ENCODE results near the gene CPNE8.

CPNE8 gene

GRCh38 chr12:38883629-38884134 lies 21.7 kb downstream of the CPNE8 start:
- no peak overlapping the region for H2AK5ac ChIP-seq (ENCODE audit: low read depth, low read length)
- H3K4me1 ChIP-seq (ENCODE audit: control insufficient read depth in 2 of 2, insufficient read depth in 1 of 2, low read depth in 1 of 2, low read length in 2 of 2), result no peaks in the 10 kb centered on the region
- H4K8ac ChIP-seq (ENCODE audit: low read depth, low read length), result no peak overlapping the region
- H3K9ac ChIP-seq (ENCODE audit: low read depth, low read length, poor library complexity), result no peak overlapping the region
- DNase-seq (ENCODE audit: low spot score), result no peak
- no peak overlapping the region for H4K91ac ChIP-seq (ENCODE audit: low read depth, low read length, poor library complexity)
- H2BK5ac ChIP-seq (ENCODE audit: low read length), result no peak overlapping the region
- peaks cover 2% of the 10 kb centered on the region for H3K79me1 ChIP-seq (ENCODE audit: low read depth, low read length)
- no peaks in the 10 kb centered on the region for H3K9me3 ChIP-seq (replicated peaks in 1 of 2; ENCODE audit: control insufficient read depth in 2 of 2, insufficient read depth in 1 of 2, low read depth in 1 of 2, low read length in 2 of 2)
- H3K4ac ChIP-seq (ENCODE audit: low read length), result no peak overlapping the region
- no peak overlapping the region for H2AFZ ChIP-seq (ENCODE audit: low read length)
- H3K27me3 ChIP-seq (ENCODE audit: control insufficient read depth in 3 of 3, insufficient read depth in 3 of 3, low read depth in 1 of 3, low read length in 3 of 3), result no peaks in the 10 kb centered on the region
- H2BK15ac ChIP-seq (ENCODE audit: low read length), result no peak overlapping the region
- no CpG with 5 or more reads among the region's 3 CpGs for WGBS, 2 donors (ENCODE audit: extremely low coverage in 2 of 2, insufficient read length in 2 of 2, insufficient replicate concordance in 1 of 2)
- peaks cover 0 to 2% of the 10 kb centered on the region in 2 donors for H3K36me3 ChIP-seq (replicated peaks in 1 of 2; ENCODE audit: control insufficient read depth in 2 of 2, insufficient read depth in 2 of 2, low read length in 2 of 2)
- H3K23ac ChIP-seq (ENCODE audit: low read depth, low read length, poor library complexity), result no peak overlapping the region
- no peak overlapping the region for H3K4me2 ChIP-seq (ENCODE audit: insufficient read depth, low read length, poor library complexity, severe bottlenecking)
- no peak overlapping the region for H3K27ac ChIP-seq (replicated peaks; ENCODE audit: low read length)
- no peak overlapping the region for H3K14ac ChIP-seq (ENCODE audit: low read length)
- H3K18ac ChIP-seq (ENCODE audit: low read length), result no peak overlapping the region
- no peak overlapping the region for H3K4me3 ChIP-seq (ENCODE audit: low read length in 2 of 2)
- no peak overlapping the region for H2BK12ac ChIP-seq (ENCODE audit: low read length)
- H2BK120ac ChIP-seq (ENCODE audit: low read depth, low read length), result no peak overlapping the region

GRCh38 chr12:38880288-38880687 lies 25.1 kb downstream of the CPNE8 start:
- no peak overlapping the region for H3K4me2 ChIP-seq (ENCODE audit: insufficient read depth, low read length, poor library complexity, severe bottlenecking)
- H2BK12ac ChIP-seq (ENCODE audit: low read length), result no peak overlapping the region
- H2AFZ ChIP-seq (ENCODE audit: low read length), result no peak overlapping the region
- no peak overlapping the region for H2BK120ac ChIP-seq (ENCODE audit: low read depth, low read length)
- H3K23ac ChIP-seq (ENCODE audit: low read depth, low read length, poor library complexity), result no peak overlapping the region
- H2AK5ac ChIP-seq (ENCODE audit: low read depth, low read length), result no peak overlapping the region
- H3K79me1 ChIP-seq (ENCODE audit: low read depth, low read length), result peaks cover 2% of the 10 kb centered on the region
- no peak overlapping the region for H3K9ac ChIP-seq (ENCODE audit: low read depth, low read length, poor library complexity)
- no peak overlapping the region for H3K18ac ChIP-seq (ENCODE audit: low read length)
- no peak for DNase-seq (ENCODE audit: low spot score)
- H2BK5ac ChIP-seq (ENCODE audit: low read length), result no peak overlapping the region
- H3K4me1 ChIP-seq (ENCODE audit: control insufficient read depth in 2 of 2, insufficient read depth in 1 of 2, low read depth in 1 of 2, low read length in 2 of 2), result no peaks in the 10 kb centered on the region
- H4K91ac ChIP-seq (ENCODE audit: low read depth, low read length, poor library complexity), result no peak overlapping the region
- no peak overlapping the region for H2BK15ac ChIP-seq (ENCODE audit: low read length)
- peaks cover 0 to 2% of the 10 kb centered on the region in 2 donors for H3K36me3 ChIP-seq (replicated peaks in 1 of 2; ENCODE audit: control insufficient read depth in 2 of 2, insufficient read depth in 2 of 2, low read length in 2 of 2)
- H3K27ac ChIP-seq (replicated peaks; ENCODE audit: low read length), result no peak overlapping the region
- H3K27me3 ChIP-seq (ENCODE audit: control insufficient read depth in 3 of 3, insufficient read depth in 3 of 3, low read depth in 1 of 3, low read length in 3 of 3), result no peaks in the 10 kb centered on the region
- no peaks in the 10 kb centered on the region for H3K9me3 ChIP-seq (replicated peaks in 1 of 2; ENCODE audit: control insufficient read depth in 2 of 2, insufficient read depth in 1 of 2, low read depth in 1 of 2, low read length in 2 of 2)
- H3K4me3 ChIP-seq (ENCODE audit: low read length in 2 of 2), result no peak overlapping the region
- H4K8ac ChIP-seq (ENCODE audit: low read depth, low read length), result no peak overlapping the region
- H3K14ac ChIP-seq (ENCODE audit: low read length), result no peak overlapping the region
- no CpG with 5 or more reads among the region's 3 CpGs for whole genome bisulfite sequencing, 2 donors (ENCODE audit: extremely low coverage in 2 of 2, insufficient read length in 2 of 2, insufficient replicate concordance in 1 of 2)
- H3K4ac ChIP-seq (ENCODE audit: low read length), result no peak overlapping the region

- H4K8ac ChIP-seq (ENCODE audit: low read depth, low read length), result no peak overlapping the region
Observed at GRCh38 chr12:38878986-38879385, 26.4 kb downstream of the CPNE8 start.

DNA sequence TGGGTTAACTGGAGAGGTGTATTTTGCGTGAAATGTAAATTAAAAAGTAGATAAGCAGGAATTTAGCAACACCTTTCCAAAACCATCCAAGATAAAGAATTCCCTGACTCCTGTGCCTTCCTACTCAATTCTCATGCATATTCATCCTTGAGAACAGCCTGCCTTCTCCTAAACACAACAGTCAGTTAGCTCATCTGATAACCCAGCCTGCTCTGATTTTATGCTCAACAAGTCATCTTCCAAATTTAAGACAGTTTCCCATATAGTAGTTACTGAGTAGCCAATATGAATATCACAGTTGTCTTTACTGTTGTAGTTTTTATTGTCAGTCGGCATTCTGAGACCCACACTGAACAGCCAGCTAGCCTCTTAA lies 27.1 kb downstream of the CPNE8 start:
- Histone ChIP-seq H2AFZ (ENCODE audit: low read length) (peak overlapping the region; percentile 7), H3K23ac (ENCODE audit: low read depth, low read length, poor library complexity) (no peak overlapping the region), H2BK5ac (ENCODE audit: low read length) (no peak overlapping the region), H2BK12ac (ENCODE audit: low read length) (no peak overlapping the region), H3K27me3 (ENCODE audit: control insufficient read depth in 3 of 3, insufficient read depth in 3 of 3, low read depth in 1 of 3, low read length in 3 of 3) (no peaks in the 10 kb centered on the region), H3K18ac (ENCODE audit: low read length) (no peak overlapping the region), H3K79me1 (ENCODE audit: low read depth, low read length) (no peaks in the 10 kb centered on the region), H2AK5ac (ENCODE audit: low read depth, low read length) (no peak overlapping the region), H2BK120ac (ENCODE audit: low read depth, low read length) (no peak overlapping the region), H3K4ac (ENCODE audit: low read length) (no peak overlapping the region), H3K9ac (ENCODE audit: low read depth, low read length, poor library complexity) (no peak overlapping the region), H3K4me1 (ENCODE audit: control insufficient read depth in 2 of 2, insufficient read depth in 1 of 2, low read depth in 1 of 2, low read length in 2 of 2) (no peaks in the 10 kb centered on the region), H3K14ac (ENCODE audit: low read length) (no peak overlapping the region), H2BK15ac (ENCODE audit: low read length) (no peak overlapping the region), H3K36me3 (replicated peaks in 1 of 2; ENCODE audit: control insufficient read depth in 2 of 2, insufficient read depth in 2 of 2, low read length in 2 of 2) (peaks cover 0 to 2% of the 10 kb centered on the region in 2 donors), H4K91ac (ENCODE audit: low read depth, low read length, poor library complexity) (no peak overlapping the region), H3K4me2 (ENCODE audit: insufficient read depth, low read length, poor library complexity, severe bottlenecking) (no peak overlapping the region), H3K27ac (replicated peaks; ENCODE audit: low read length) (no peak overlapping the region), H4K8ac (ENCODE audit: low read depth, low read length) (no peak overlapping the region), H3K9me3 (replicated peaks in 1 of 2; ENCODE audit: control insufficient read depth in 2 of 2, insufficient read depth in 1 of 2, low read depth in 1 of 2, low read length in 2 of 2) (no peaks in the 10 kb centered on the region), H3K4me3 (ENCODE audit: low read length in 2 of 2) (no peak overlapping the region)
- DNase-seq (ENCODE audit: low spot score), result no peak
- no CpG with 5 or more reads among the region's 2 CpGs for WGBS, 2 donors (ENCODE audit: extremely low coverage in 2 of 2, insufficient read length in 2 of 2, insufficient replicate concordance in 1 of 2)

More at GRCh38 chr12:38878986-38879385, 26.4 kb downstream of the CPNE8 start:
- no peak overlapping the region for H3K4me2 ChIP-seq (ENCODE audit: insufficient read depth, low read length, poor library complexity, severe bottlenecking)
- H2BK120ac ChIP-seq (ENCODE audit: low read depth, low read length), result no peak overlapping the region
- H3K4ac ChIP-seq (ENCODE audit: low read length), result no peak overlapping the region
- no peak overlapping the region for H3K23ac ChIP-seq (ENCODE audit: low read depth, low read length, poor library complexity)
- no peak overlapping the region for H4K91ac ChIP-seq (ENCODE audit: low read depth, low read length, poor library complexity)
- no peak overlapping the region for H2AK5ac ChIP-seq (ENCODE audit: low read depth, low read length)
- no peaks in the 10 kb centered on the region for H3K9me3 ChIP-seq (replicated peaks in 1 of 2; ENCODE audit: control insufficient read depth in 2 of 2, insufficient read depth in 1 of 2, low read depth in 1 of 2, low read length in 2 of 2)
- H3K9ac ChIP-seq (ENCODE audit: low read depth, low read length, poor library complexity), result no peak overlapping the region
- H3K4me1 ChIP-seq (ENCODE audit: control insufficient read depth in 2 of 2, insufficient read depth in 1 of 2, low read depth in 1 of 2, low read length in 2 of 2), result no peaks in the 10 kb centered on the region
- no peak overlapping the region for H3K14ac ChIP-seq (ENCODE audit: low read length)
- H3K36me3 ChIP-seq (replicated peaks in 1 of 2; ENCODE audit: control insufficient read depth in 2 of 2, insufficient read depth in 2 of 2, low read length in 2 of 2), result peaks cover 0 to 2% of the 10 kb centered on the region in 2 donors
- no peak for DNase-seq (ENCODE audit: low spot score)
- 100% methylated on average over 1 of the region's 4 CpGs; no CpG with 5 or more reads in 1 of the 2 donors for WGBS, 2 donors (ENCODE audit: extremely low coverage in 2 of 2, insufficient read length in 2 of 2, insufficient replicate concordance in 1 of 2)
- H2BK12ac ChIP-seq (ENCODE audit: low read length), result no peak overlapping the region
- no peak overlapping the region for H3K27ac ChIP-seq (replicated peaks; ENCODE audit: low read length)
- H2BK5ac ChIP-seq (ENCODE audit: low read length), result no peak overlapping the region
- H3K79me1 ChIP-seq (ENCODE audit: low read depth, low read length), result peaks cover 2% of the 10 kb centered on the region
- no peaks in the 10 kb centered on the region for H3K27me3 ChIP-seq (ENCODE audit: control insufficient read depth in 3 of 3, insufficient read depth in 3 of 3, low read depth in 1 of 3, low read length in 3 of 3)
- H3K18ac ChIP-seq (ENCODE audit: low read length), result no peak overlapping the region
- no peak overlapping the region for H2BK15ac ChIP-seq (ENCODE audit: low read length)
- no peak overlapping the region for H3K4me3 ChIP-seq (ENCODE audit: low read length in 2 of 2)
- no peak overlapping the region for H2AFZ ChIP-seq (ENCODE audit: low read length)
